ENCODE results near the gene PHF13. TPM values are rescaled to one million over a fixed set of nuclear protein-coding genes. Genes with fewer than 3 reads are reported as not detected.

The PHF13 gene
- total and polyA plus RNA-seq, 4 donors: 1.4 to 8.7 (median 3.8) TPM

DNA sequence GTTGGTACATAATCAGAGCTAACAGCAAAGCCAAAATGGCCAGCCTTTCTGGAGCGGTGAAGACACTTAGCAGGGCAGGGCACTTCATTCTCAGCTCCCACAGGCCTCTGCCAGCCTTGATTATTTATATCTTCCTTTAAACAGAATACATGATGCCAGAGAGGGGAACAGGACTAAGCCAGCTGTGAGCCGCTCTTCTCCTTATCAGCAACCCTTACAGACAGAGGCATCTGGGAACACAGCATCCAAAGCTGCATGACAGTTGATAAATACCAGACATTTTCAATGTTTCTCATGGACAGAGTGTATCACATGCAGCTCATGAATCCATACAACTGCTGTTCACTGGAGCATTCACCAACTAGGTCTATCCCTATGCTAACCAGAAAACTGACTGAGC lies 59.0 kb downstream of the PHF13 start:
- Histone ChIP-seq H3K4me1 (ENCODE audit: control insufficient read depth in 4 of 4, insufficient read depth in 4 of 4, low read length in 3 of 4) (no peaks in the 10 kb centered on the region), H3K36me3 (ENCODE audit: control insufficient read depth in 4 of 4, insufficient read depth in 3 of 4, low read depth in 1 of 4, low read length in 3 of 4) (peaks cover 0 to 14% (median 14%) of the 10 kb centered on the region in 4 donors), H3K9ac (ENCODE audit: low read depth in 1 of 2, low read length in 2 of 2) (no peak overlapping the region), H3K27me3 (ENCODE audit: control insufficient read depth in 4 of 4, insufficient read depth in 4 of 4, low read length in 3 of 4) (no peaks in the 10 kb centered on the region), H3K9me3 (ENCODE audit: control insufficient read depth in 4 of 4, low read length in 3 of 4) (no peaks in the 10 kb centered on the region), H3K27ac (ENCODE audit: low read depth in 1 of 2, low read length in 2 of 2) (no peak overlapping the region), H3K4me3 (ENCODE audit: low read depth in 1 of 3, low read length in 3 of 3) (no peak overlapping the region)
- DNase-seq (ENCODE audit: low spot score): peak; percentile 55
- 93% methylated on average over 2 of the region's 2 CpGs for WGBS
- TF ChIP-seq RAD21 (IDR thresholded peaks at IDR 0.05): no peak
- peak; percentile 10 for TF ChIP-seq NR2F2 (IDR thresholded peaks at IDR 0.05)

Other genes starting within 250 kb of the PHF13 start
- gene ACOT7, start 220.0 kb upstream of the PHF13 start, total RNA-seq: 10 to 100 TPM in 1 of 2 donors, 1 to 10 TPM in 1; 8.7 to 11.0 TPM
- 10 to 100 TPM in 1 of 2 donors, 1 to 10 TPM in 1; 9.7 to 14.4 TPM for gene ACOT7, start 220.0 kb upstream of the PHF13 start, polyA plus RNA-seq
- not detected for gene HES2, start 193.8 kb upstream of the PHF13 start, total RNA-seq
- under 1 TPM in 1 of 2 donors, not detected in 1; 0.10 TPM for gene HES2, start 193.8 kb upstream of the PHF13 start, polyA plus RNA-seq
- gene ESPN, start 189.0 kb upstream of the PHF13 start, total RNA-seq: 10 to 100 TPM; 61.5 to 66.1 TPM
- gene ESPN, start 189.0 kb upstream of the PHF13 start, polyA plus RNA-seq: 100 to 1,000 TPM in 1 of 2 donors, 10 to 100 TPM in 1; 70.3 to 103 TPM
- 1 to 10 TPM; 2.2 to 2.6 TPM for gene TNFRSF25, start 147.6 kb upstream of the PHF13 start, total RNA-seq
- gene TNFRSF25, start 147.6 kb upstream of the PHF13 start, polyA plus RNA-seq: 1 to 10 TPM in 1 of 2 donors, under 1 TPM in 1; 0.78 to 1.9 TPM
- 1 to 10 TPM; 1.4 to 1.9 TPM for gene PLEKHG5, start 122.1 kb upstream of the PHF13 start, total RNA-seq
- gene PLEKHG5, start 122.1 kb upstream of the PHF13 start, polyA plus RNA-seq: under 1 TPM; 0.28 to 0.81 TPM
- 10 to 100 TPM; 13.6 to 15.1 TPM for gene NOL9, start 59.2 kb upstream of the PHF13 start, total RNA-seq
- 1 to 10 TPM; 2.1 to 5.3 TPM for gene NOL9, start 59.2 kb upstream of the PHF13 start, polyA plus RNA-seq
- not detected for gene TAS1R1, start 58.4 kb upstream of the PHF13 start, total RNA-seq
- gene TAS1R1, start 58.4 kb upstream of the PHF13 start, polyA plus RNA-seq: not detected
- gene ZBTB48, start 33.7 kb upstream of the PHF13 start, total RNA-seq: 10 to 100 TPM in 1 of 2 donors, 1 to 10 TPM in 1; 8.3 to 18.1 TPM
- gene ZBTB48, start 33.7 kb upstream of the PHF13 start, polyA plus RNA-seq: 10 to 100 TPM in 1 of 2 donors, 1 to 10 TPM in 1; 9.4 to 16.8 TPM
- gene KLHL21, start 10.9 kb upstream of the PHF13 start, total RNA-seq: 10 to 100 TPM; 20.8 to 30.4 TPM
- 10 to 100 TPM in 1 of 2 donors, 1 to 10 TPM in 1; 8.7 to 12.4 TPM for gene KLHL21, start 10.9 kb upstream of the PHF13 start, polyA plus RNA-seq
- gene THAP3, start 11.1 kb downstream of the PHF13 start, total RNA-seq: 1 to 10 TPM; 7.2 to 8.7 TPM
- 10 to 100 TPM in 1 of 2 donors, 1 to 10 TPM in 1; 8.4 to 10.2 TPM for gene THAP3, start 11.1 kb downstream of the PHF13 start, polyA plus RNA-seq
- 10 to 100 TPM; 24.7 to 36.1 TPM for gene DNAJC11, start 88.1 kb downstream of the PHF13 start, total RNA-seq
- 10 to 100 TPM; 16.5 to 22.9 TPM for gene DNAJC11, start 88.1 kb downstream of the PHF13 start, polyA plus RNA-seq
- 10 to 100 TPM; 18.0 to 23.2 TPM for gene CAMTA1, start 171.7 kb downstream of the PHF13 start, total RNA-seq
- 10 to 100 TPM; 48.5 to 93.5 TPM for gene CAMTA1, start 171.7 kb downstream of the PHF13 start, polyA plus RNA-seq

Data from liver (tissue), 9 donors.